AG04449 (cell line): ENCODE results near the gene ZFHX3.

ENCODE experiments used
- CTCF ChIA-PET: fragments of 350-600 bp; formaldehyde crosslinking; extraction: SDS; loops from one replicate; lab custom pipeline; 2021; ENCODE audit warnings: antibody characterized with exemption; lab: Yijun Ruan, JAX
- POLR2A ChIA-PET: fragments of 400-600, 350-600 bp; formaldehyde crosslinking; extraction: SDS; loops from one replicate; lab custom pipeline; 2020; ENCODE audit warnings: antibody characterized with exemption, inconsistent platforms; lab: Yijun Ruan, JAX
- DNase-seq: peaks from one replicate; pipeline ENCODE4 v3.0.0-alpha.2; 2010; ENCODE audit warnings: low read depth, low spot score
- H3K4me3 ChIP-seq: 2 replicates; pipeline ENCODE4 v1.5.1; 2011; ENCODE audit warnings: low read depth, mild to moderate bottlenecking, control low read depth, low read length
- TF ChIP-seq, protein P1 (sequence below): IDR thresholded peaks from one replicate; pipeline ENCODE4 v1.5.1; 2011; ENCODE audit warnings: mild to moderate bottlenecking, moderate library complexity, low read length, control low read depth, inconsistent platforms; ENCODE audit not compliant: insufficient read depth; ENCODE audit errors: missing control alignments

ZFHX3 gene

DNA sequence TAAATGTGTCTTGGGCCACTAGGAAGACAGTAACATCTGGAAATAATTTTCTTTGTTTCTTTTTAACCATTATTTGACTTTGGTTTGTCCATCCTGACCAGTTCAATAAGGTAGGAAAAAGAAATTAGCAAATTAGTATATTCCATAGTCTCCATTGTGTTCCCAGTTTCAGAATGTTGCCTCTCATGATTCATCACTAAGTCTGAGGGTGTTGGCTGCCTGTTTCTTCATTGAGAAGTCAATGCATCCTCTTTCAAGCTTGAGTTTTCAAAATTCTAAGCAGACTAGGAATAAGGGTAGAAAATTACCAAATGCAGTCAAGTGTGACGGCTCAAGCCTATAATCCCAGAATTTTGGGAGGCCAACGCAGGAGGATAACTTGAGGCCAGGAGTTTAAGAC is 41.9 kb downstream of the ZFHX3 start:
- ChIA-PET POLR2A (no interaction called here), CTCF (interaction anchor here (0.8 to 1.2 kb wide), 2 partner anchors 9 to 15 kb away, joined by 3 read pairs; no protein-coding TSS in a partner anchor)
- no peak overlapping the region for H3K4me3 ChIP-seq
- TF ChIP-seq, protein P1, sequence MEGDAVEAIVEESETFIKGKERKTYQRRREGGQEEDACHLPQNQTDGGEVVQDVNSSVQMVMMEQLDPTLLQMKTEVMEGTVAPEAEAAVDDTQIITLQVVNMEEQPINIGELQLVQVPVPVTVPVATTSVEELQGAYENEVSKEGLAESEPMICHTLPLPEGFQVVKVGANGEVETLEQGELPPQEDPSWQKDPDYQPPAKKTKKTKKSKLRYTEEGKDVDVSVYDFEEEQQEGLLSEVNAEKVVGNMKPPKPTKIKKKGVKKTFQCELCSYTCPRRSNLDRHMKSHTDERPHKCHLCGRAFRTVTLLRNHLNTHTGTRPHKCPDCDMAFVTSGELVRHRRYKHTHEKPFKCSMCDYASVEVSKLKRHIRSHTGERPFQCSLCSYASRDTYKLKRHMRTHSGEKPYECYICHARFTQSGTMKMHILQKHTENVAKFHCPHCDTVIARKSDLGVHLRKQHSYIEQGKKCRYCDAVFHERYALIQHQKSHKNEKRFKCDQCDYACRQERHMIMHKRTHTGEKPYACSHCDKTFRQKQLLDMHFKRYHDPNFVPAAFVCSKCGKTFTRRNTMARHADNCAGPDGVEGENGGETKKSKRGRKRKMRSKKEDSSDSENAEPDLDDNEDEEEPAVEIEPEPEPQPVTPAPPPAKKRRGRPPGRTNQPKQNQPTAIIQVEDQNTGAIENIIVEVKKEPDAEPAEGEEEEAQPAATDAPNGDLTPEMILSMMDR, result no peak
- DNase-seq, result no peak

DNA sequence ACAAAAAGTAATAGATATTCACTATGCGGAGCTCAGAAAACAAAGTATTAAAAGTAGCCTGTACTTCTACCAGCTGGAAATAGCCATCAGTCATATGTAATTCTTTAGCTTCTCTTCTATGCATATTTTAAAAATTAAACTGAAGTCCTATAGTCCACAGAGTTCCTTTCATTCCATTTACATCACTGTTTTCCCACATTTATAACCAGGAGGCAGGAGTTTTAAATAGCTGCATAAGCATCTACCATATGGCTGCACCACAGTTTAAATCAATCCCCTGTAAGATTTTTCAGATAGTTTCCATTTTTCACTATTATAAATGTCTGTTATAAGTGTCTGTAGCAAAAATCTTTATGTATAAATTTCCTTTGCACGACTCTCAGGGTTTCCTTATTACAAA is 45.1 kb downstream of the ZFHX3 start:
- peak; percentile 83 for DNase-seq
- TF ChIP-seq, protein P1, result no peak
- CTCF ChIA-PET, result interaction anchor here (0.7 to 1.4 kb wide), 7 partner anchors 9 to 170 kb away, joined by 3 to 6 read pairs (median 4); no protein-coding TSS in a partner anchor
- POLR2A ChIA-PET, result interaction anchor here (1.0 kb wide), 1 partner anchor 199 kb away, joined by 5 read pairs; no protein-coding TSS in a partner anchor
- H3K4me3 ChIP-seq, result no peak overlapping the region

DNA sequence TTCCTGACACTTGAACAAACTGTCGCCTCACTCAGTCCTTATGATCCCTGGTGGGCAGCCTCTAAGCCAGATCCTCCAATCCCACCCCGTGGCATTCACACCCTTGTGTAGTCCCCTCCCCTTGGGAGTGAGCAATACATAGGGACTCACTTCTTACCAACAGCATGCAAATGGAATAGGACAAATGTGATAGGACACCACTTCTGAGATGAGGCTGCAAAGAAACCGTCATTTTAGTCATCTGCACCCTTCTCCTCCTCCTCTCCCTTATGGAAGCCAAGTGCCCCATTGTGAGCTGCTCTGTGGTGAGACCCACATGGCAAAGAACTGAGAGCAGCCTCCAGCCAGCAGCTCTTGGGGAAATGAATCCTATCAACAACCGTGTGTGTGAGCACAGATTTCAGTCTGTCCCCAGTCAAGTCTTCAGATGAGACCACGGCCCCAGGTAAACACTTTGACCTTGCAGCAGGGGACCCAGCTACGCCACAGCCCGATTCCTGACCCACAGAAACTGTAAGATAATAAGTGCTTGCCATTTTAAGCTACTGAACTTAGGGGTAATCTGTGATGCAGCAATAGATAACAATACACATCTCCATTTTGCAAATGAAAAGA is 46.9 kb downstream of the ZFHX3 start:
- TF ChIP-seq, protein P1, result no peak
- POLR2A ChIA-PET, result interaction anchor here (0.5 kb wide), 1 partner anchor 35 kb away, joined by 3 read pairs; no protein-coding TSS in a partner anchor
- CTCF ChIA-PET, result interaction anchor here (2.1 kb wide), 1 partner anchor 168 kb away, joined by 7 read pairs; no protein-coding TSS in a partner anchor
- DNase-seq, result no peak
- H3K4me3 ChIP-seq, result no peak overlapping the region

DNA sequence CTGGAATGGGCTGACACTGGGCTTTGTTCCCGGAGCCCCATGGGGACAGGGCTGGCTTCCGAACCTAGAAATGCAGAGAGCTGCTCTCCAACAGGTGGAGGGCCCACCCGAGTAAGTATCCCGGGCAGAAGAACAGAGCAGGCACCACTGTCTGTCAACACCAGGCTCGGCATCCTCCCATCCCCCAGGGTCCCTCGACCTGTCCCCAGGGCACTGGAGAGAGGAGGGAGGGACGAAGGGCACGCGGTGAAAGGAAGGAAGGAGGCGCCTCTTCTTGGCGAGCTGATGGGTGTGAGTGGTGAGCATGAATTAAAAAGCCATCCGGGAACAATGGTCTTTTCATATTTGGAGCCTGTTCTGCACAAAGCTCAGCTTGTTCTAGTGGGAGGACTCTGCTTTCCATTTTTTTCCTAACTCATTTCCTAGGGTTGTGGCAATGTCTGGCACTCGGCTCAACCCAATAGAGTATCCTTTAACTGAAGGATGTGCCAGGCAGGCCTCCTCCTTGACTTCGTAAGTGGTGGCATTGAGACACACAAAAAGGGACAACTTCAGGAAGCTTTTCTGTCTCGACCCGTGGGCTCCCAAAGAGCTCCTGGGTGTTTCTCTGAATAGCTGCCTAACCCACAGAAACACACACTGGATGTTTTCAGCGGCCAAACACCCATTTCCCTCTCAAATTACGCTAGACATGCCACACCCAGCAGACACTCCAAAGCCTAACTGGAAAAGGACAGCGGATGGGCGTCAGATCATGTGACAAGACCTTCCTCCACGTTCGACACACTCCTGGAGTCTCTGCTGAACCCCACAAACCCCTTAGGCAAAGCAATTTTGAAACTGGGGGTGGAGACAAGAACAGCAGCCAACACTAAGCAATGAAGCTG is 47.7 kb downstream of the ZFHX3 start:
- POLR2A ChIA-PET, result interaction anchor here (0.5 kb wide), 1 partner anchor 35 kb away, joined by 3 read pairs; no protein-coding TSS in a partner anchor

DNA sequence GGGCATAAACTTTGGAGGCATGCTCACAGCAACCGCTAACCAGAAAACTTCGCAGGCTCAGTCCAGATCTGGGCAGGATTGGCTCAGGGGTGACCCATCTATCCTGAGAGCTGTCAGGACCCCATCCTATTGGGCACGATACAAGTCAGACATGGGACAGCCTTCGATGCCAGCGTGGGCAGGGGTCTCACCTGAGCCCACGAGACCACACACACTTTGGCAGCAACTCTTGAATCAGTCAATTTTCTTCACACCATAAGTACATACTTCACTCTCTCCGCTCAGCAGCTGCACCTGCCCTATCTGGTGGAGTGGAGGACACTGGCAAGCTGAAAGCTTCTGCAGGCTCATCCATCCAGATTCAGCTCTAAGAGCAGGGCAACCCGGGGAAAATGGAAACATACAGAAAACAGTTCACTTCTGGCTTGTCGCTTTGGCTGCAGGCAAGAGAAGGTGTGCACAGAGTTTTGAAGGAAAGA is 48.3 kb downstream of the ZFHX3 start:
- no peak overlapping the region for H3K4me3 ChIP-seq
- ChIA-PET CTCF (interaction anchor here (2.1 kb wide), 1 partner anchor 167 kb away, joined by 7 read pairs; no protein-coding TSS in a partner anchor), POLR2A (no interaction called here)
- DNase-seq, result no peak
- TF ChIP-seq, protein P1, result no peak

More for the DNA sequence above, 47.7 kb downstream of the ZFHX3 start:
- TF ChIP-seq, protein P1, result no peak
- H3K4me3 ChIP-seq, result no peak overlapping the region
- DNase-seq, result no peak
- CTCF ChIA-PET, result interaction anchor here (2.1 kb wide), 1 partner anchor 168 kb away, joined by 7 read pairs; no protein-coding TSS in a partner anchor
